OCI-LY1 (cell line): ENCODE data around the gene RNF19B.

Experiments
- EZH2 ChIP-seq: fragments of 200-600 bp; sonication (generic), shearing (Covaris generic); IDR thresholded peaks from 2 replicates; pipeline ENCODE4 v1.8.0; 2017; ENCODE audit warnings: borderline replicate concordance, mixed run types, mild to moderate bottlenecking, antibody characterized with exemption, low read length, moderate library complexity, mixed read lengths
- TF ChIP-seq, protein P1 (sequence below): fragments of 200-600 bp; sonication (generic), shearing (Covaris generic); IDR thresholded peaks from 2 replicates; pipeline ENCODE4 v1.5.1; 2017; ENCODE audit warnings: mild to moderate bottlenecking, antibody characterized with exemption, low read length, moderate library complexity, mixed read lengths

DNA sequence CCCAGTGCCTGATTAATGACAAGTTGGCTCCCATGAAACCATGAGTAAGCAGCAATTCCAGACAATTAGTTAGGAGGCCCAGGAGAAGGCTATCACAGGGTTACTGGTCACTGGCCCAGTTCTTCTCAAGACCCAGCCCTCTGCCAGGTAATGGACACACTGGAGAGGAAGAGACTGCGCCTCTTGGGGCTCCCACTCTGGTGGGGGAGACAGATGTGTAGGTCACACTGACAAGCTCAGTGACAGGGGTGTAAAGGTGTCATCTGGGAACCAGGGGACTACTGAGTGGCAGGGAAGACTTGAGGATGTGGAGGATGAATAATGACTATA is 73.4 kb downstream of the RNF19B start:
- TF ChIP-seq, protein P1, sequence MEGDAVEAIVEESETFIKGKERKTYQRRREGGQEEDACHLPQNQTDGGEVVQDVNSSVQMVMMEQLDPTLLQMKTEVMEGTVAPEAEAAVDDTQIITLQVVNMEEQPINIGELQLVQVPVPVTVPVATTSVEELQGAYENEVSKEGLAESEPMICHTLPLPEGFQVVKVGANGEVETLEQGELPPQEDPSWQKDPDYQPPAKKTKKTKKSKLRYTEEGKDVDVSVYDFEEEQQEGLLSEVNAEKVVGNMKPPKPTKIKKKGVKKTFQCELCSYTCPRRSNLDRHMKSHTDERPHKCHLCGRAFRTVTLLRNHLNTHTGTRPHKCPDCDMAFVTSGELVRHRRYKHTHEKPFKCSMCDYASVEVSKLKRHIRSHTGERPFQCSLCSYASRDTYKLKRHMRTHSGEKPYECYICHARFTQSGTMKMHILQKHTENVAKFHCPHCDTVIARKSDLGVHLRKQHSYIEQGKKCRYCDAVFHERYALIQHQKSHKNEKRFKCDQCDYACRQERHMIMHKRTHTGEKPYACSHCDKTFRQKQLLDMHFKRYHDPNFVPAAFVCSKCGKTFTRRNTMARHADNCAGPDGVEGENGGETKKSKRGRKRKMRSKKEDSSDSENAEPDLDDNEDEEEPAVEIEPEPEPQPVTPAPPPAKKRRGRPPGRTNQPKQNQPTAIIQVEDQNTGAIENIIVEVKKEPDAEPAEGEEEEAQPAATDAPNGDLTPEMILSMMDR = no peak
- TF ChIP-seq EZH2 = no peak
